K562 (cell line): ENCODE measurements around the gene KISS1R. TPM values are rescaled to one million over a fixed set of nuclear protein-coding genes. Genes with fewer than 3 reads are reported as not detected.

Experiments
- ATAC-seq: fragments of 200-7000 bp; cut with Tn5 transposase; 3 replicates; pipeline ENCODE4 v1.9.1; 2020; ENCODE audit warnings: moderate library complexity
- BruUV-seq: library from RNA; stranded (reverse); fragments of 400-500 nt; replicated peaks from 2 replicates; lab custom pipeline; 2021; lab: Mats Ljungman, UMichigan
- CTCF ChIA-PET: fragments of 300-600 bp; formaldehyde crosslinking; extraction: SDS; loops from one replicate; lab custom pipeline; 2021; ENCODE audit warnings: low intra/inter-chr PET ratio; lab: Yijun Ruan, JAX
- POLR2A ChIA-PET: fragments of 300-600, 350-650 bp; sonication (Branson Sonifier 250); formaldehyde crosslinking; extraction: SDS; loops from one replicate; lab custom pipeline; 2021; ENCODE audit warnings: antibody characterized with exemption, inconsistent platforms; lab: Yijun Ruan, JAX
- DNase-seq, 4 experiments: peaks; one replicate each; pipeline versions ENCODE4 v3.0.0 to v3.0.0-alpha.2; 2011 to 2018; ENCODE audit warnings: low spot score in 3 of 4, mixed read lengths in 3 of 4; ENCODE audit errors: extremely low read depth in 1 of 4
- FAIRE-seq: peaks from 2 replicates; lab custom pipeline; 2011; peaks lifted over from hg19 to GRCh38; lab: Jason Lieb, UNC
- H2AFZ ChIP-seq: 2 replicates; pipeline ENCODE4 v1.6.0; 2011; ENCODE audit warnings: low read depth, low read length, control low read depth, inconsistent platforms
- H3K27ac ChIP-seq: fragments of 200-600 bp; 3 replicates; pipeline ENCODE4 v1.8.0; 2011; ENCODE audit warnings: low read depth, mild to moderate bottlenecking, control low read depth, inconsistent platforms, low read length, moderate library complexity, mixed read lengths; ENCODE audit errors: extremely low read depth
- H3K27me3 ChIP-seq, 2 experiments: fragments of 300-600 bp in 1 of 2; 2 replicates in 1 of 2; 3 replicates in 1 of 2; pipeline versions ENCODE4 v1.6.0 to v1.8.0; 2011; ENCODE audit warnings: inconsistent platforms in 2 of 2, low read length in 2 of 2, mild to moderate bottlenecking in 1 of 2, mixed read lengths in 1 of 2, moderate library complexity in 1 of 2; ENCODE audit not compliant: control insufficient read depth in 2 of 2, insufficient read depth in 2 of 2
- H3K36me3 ChIP-seq: fragments of 300-600 bp; 3 replicates; pipeline ENCODE4 v1.8.0; 2011; ENCODE audit warnings: mild to moderate bottlenecking, low read length, inconsistent platforms; ENCODE audit not compliant: control insufficient read depth, insufficient read depth
- H3K4me1 ChIP-seq, 2 experiments: fragments of 200-600 bp in 1 of 2; replicated peaks in 1 of 2; 2 replicates in 1 of 2; 3 replicates in 1 of 2; pipeline versions ENCODE4 v1.5.1 to v1.8.0; 2011; ENCODE audit warnings: inconsistent platforms in 2 of 2, low read length in 2 of 2, mild to moderate bottlenecking in 1 of 2, mixed read lengths in 1 of 2, moderate library complexity in 1 of 2; ENCODE audit not compliant: control insufficient read depth in 2 of 2, insufficient read depth in 2 of 2
- H3K4me2 ChIP-seq: 2 replicates; pipeline ENCODE4 v1.6.1; 2011; ENCODE audit warnings: low read length, control low read depth, inconsistent platforms, mixed read lengths; ENCODE audit not compliant: insufficient read depth
- H3K4me3 ChIP-seq: fragments of 200-600 bp; sonication (generic), shearing (Covaris generic); 2 replicates; pipeline ENCODE4 v1.5.1; 2016; ENCODE audit warnings: control low read depth, inconsistent platforms
- H3K79me2 ChIP-seq: fragments of 200-600 bp; 3 replicates; pipeline ENCODE4 v1.8.0; 2011; ENCODE audit warnings: low read length, inconsistent platforms; ENCODE audit not compliant: control insufficient read depth, insufficient read depth
- H3K9ac ChIP-seq, 2 experiments: 2 replicates each; pipeline versions ENCODE4 v1.6.0 to v1.6.1; 2011; ENCODE audit warnings: low read depth in 2 of 2, low read length in 2 of 2, control low read depth in 1 of 2, inconsistent platforms in 1 of 2, mild to moderate bottlenecking in 1 of 2, mixed read lengths in 1 of 2; ENCODE audit not compliant: insufficient read depth in 1 of 2
- H3K9me1 ChIP-seq: one replicate; pipeline ENCODE4 v1.6.0; 2011; ENCODE audit warnings: inconsistent platforms, mild to moderate bottlenecking, low read length, moderate library complexity; ENCODE audit not compliant: control insufficient read depth, insufficient read depth
- H3K9me3 ChIP-seq: replicated peaks from 2 replicates; pipeline ENCODE4 v1.5.1; 2011; ENCODE audit warnings: low read depth, low read length, inconsistent platforms; ENCODE audit not compliant: control insufficient read depth, insufficient read depth
- H4K20me1 ChIP-seq: replicated peaks from 2 replicates; pipeline ENCODE4 v1.6.1; 2011; ENCODE audit warnings: low read length, inconsistent platforms, mixed read lengths; ENCODE audit not compliant: control insufficient read depth, insufficient read depth
- CC2D1A ChIP-seq: fragments of 450-650 bp; IDR thresholded peaks from 2 replicates; pipeline ENCODE4 v1.6.1; 2017; ENCODE audit warnings: mild to moderate bottlenecking
- EGR1 ChIP-seq: fragments of 450-650 bp; conservative IDR thresholded peaks from 2 replicates; pipeline ENCODE4 v1.6.1; 2017; ENCODE audit warnings: mild to moderate bottlenecking
- HCFC1 ChIP-seq: IDR thresholded peaks from 2 replicates; pipeline ENCODE4 v1.6.1; 2012; ENCODE audit warnings: low read depth, low read length, improper control_type of control experiment
- HMG20A ChIP-seq: fragments of 450-650 bp; formaldehyde crosslinking; conservative IDR thresholded peaks from 2 replicates; pipeline ENCODE4 v1.4.0; 2020; ENCODE audit warnings: mild to moderate bottlenecking, mixed read lengths
- NFRKB ChIP-seq: fragments of 450-650 bp; IDR thresholded peaks from 2 replicates; pipeline ENCODE4 v1.6.1; 2016; ENCODE audit warnings: low read depth
- POLR2G ChIP-seq: fragments of 200-400 bp; formaldehyde crosslinking; IDR thresholded peaks from 2 replicates; pipeline ENCODE4 v1.6.1; 2017; ENCODE audit warnings: low read depth, mild to moderate bottlenecking, antibody characterized with exemption, low read length, moderate library complexity
- RBM14 ChIP-seq: fragments of 200-400 bp; formaldehyde crosslinking; IDR thresholded peaks from 2 replicates; pipeline ENCODE4 v1.6.1; 2018; ENCODE audit warnings: low read depth, mild to moderate bottlenecking, low read length, moderate library complexity, borderline replicate concordance; ENCODE audit not compliant: insufficient read depth
- RBM22 ChIP-seq: fragments of 200-400 bp; formaldehyde crosslinking; IDR thresholded peaks from 2 replicates; pipeline ENCODE4 v1.6.1; 2018; ENCODE audit warnings: low read length, low read depth; ENCODE audit not compliant: poor library complexity, severe bottlenecking
- SOX6 ChIP-seq: fragments of 450-650 bp; IDR thresholded peaks from 2 replicates; pipeline ENCODE4 v1.6.1; 2014; ENCODE audit warnings: mild to moderate bottlenecking
- TBP ChIP-seq: optimal IDR thresholded peaks from 2 replicates; pipeline ENCODE3; 2011; ENCODE audit warnings: low read depth, low read length, improper control_type of control experiment
- ZKSCAN8 ChIP-seq: fragments of 200-800 bp; sonication (Bioruptor generic); IDR thresholded peaks from 2 replicates; pipeline ENCODE4 v1.6.1; 2016; ENCODE audit warnings: missing genetic modification characterization, missing compliant biosample characterization
- ZNF764 ChIP-seq: fragments of 250-450 bp; sonication (Bioruptor Pico); IDR thresholded peaks from 2 replicates; pipeline ENCODE4 v1.4.0; 2020; ENCODE audit warnings: low read depth, mild to moderate bottlenecking, moderate library complexity
- WGBS: fragments of 100-300 bp; shearing (Covaris generic); methylation state at CpG from one replicate; pipeline ENCODE4 v1.1.6; 2016; ENCODE audit warnings: low coverage, mixed read lengths; ENCODE audit not compliant: insufficient coverage; ENCODE audit errors: missing lambda C conversion rate; 5-methylcytosine and 5-hydroxymethylcytosine counted together
- in situ Hi-C: fragments of 300-500 bp; cut with MboI; formaldehyde crosslinking; loops from 4 replicates; pipeline ENCODE4 v1.15.0; 2018; ENCODE audit warnings: inconsistent platforms, mixed read lengths
- intact Hi-C: fragments of 100-400 bp; cut with micrococcal nuclease; formaldehyde crosslinking; loops from 2 replicates; pipeline ENCODE4 v1.14.2; 2022
- polyA plus RNA-seq, 8 experiments: library from polyadenylated mRNA; depleted of rRNA in 4 of 8; stranded (reverse) in 5 of 8; unstranded in 3 of 8; fragments of >200 nt; fragmentation: Nextera tagmentation in 2 of 8; fragmentation: Illumina TruSeq in 1 of 8; extraction: Ambion mirVana in 2 of 8; extraction: Trizol in 1 of 8; gene quantifications; 2 replicates each; pipeline versions ENCODE4 v1.2.1 to v1.2.3, GENCODE V29; 2011 to 2014; ENCODE audit warnings: inconsistent platforms in 1 of 8, missing spikeins in 1 of 8
- total RNA-seq, 7 experiments: library from RNA; depleted of rRNA in 6 of 7; stranded (reverse); fragments of >200 nt in 6 of 7; fragmentation: Illumina TruSeq in 2 of 7; extraction: Trizol in 2 of 7; gene quantifications; 2 replicates each; pipeline versions ENCODE4 v1.2.1 to v1.2.3, GENCODE V29; 2011 to 2021; ENCODE audit warnings: low replicate concordance in 1 of 7
- TF ChIP-seq, protein P1 (sequence below): fragments of 200-800 bp; sonication (Bioruptor generic); IDR thresholded peaks from 2 replicates; pipeline ENCODE4 v1.6.1; 2017; ENCODE audit warnings: missing genetic modification characterization, missing compliant biosample characterization
- TF ChIP-seq, protein P2 (sequence below): conservative IDR thresholded peaks from 2 replicates; pipeline ENCODE4 v1.6.1; 2011; ENCODE audit warnings: low read depth, mild to moderate bottlenecking, low read length; ENCODE audit not compliant: control insufficient read depth

Gene KISS1R
- total and polyA plus RNA-seq, 9 of the 15 experiments (the other 6 are each of a cell fraction or from before 2014, with no cell fraction given), result 0.37 to 39.4 (median 2.0) TPM

DNA sequence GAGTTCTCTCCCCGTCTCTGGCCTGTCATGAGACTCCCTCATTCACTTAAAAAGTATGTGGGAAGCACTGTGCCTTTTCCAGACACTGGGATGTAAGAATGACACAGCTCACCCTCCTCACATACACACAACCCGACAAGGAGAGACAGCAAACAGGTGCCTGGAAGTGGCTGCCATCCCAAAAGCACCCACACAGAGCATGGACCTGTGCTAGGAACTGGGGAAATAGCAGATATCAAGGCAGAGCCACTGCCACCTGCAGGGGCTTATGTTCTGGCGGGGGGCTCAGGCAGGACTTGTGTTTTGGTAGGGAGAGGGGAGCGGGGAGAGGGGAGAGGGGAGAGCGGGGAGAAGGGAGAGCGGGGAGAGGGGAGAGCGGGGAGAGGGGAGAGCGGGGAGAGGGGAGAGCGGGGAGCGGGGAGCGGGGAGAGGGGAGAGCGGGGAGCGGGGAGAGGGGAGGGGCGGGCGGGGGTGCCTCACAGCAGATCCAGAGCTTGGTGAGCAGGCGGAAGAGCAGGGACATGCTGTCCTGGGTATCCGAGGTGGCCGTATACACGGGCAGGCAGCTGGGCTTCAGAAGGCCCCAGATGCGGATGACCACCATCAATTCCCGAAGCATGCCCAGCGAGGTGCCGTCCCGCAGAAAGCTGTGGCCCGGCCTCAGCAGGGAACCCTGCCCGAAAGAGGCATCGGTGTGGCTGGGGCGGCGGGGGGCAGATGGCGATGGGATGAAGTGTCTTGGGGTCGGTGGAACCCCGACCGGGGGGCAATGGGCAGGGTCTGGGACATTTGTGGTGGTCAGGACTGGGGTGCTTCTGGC, 45.5 kb upstream of the KISS1R start (continued):
- TF ChIP-seq POLR2G, result peak; percentile 72; the same call in 1 of the 2 replicates

GRCh38 chr19:872266-872951, 44.7 kb upstream of the KISS1R start:
- intact Hi-C loops, result no loop called here
- no TSS peak for BruUV-seq
- Histone ChIP-seq H3K4me3 (0 out of 2 replicates have a peak overlapping the region, but pooled peaks have one; percentile 8), H4K20me1 (no peaks in the 10 kb centered on the region; the same call in 1 of the 2 replicates), H3K9me1 (no peaks in the 10 kb centered on the region), H3K9ac (0 out of 4 replicates have a peak overlapping the region, but pooled peaks of 1 of the 2 experiments have one; percentile 36), H3K27ac (peak overlapping the region; percentile 66; the same call in 1 of the 3 replicates), H3K36me3 (peaks cover 83% of the 10 kb centered on the region; the same call in 2 of the 3 replicates), H3K9me3 (no peaks in the 10 kb centered on the region), H3K27me3 (no peaks in the 10 kb centered on the region), H3K79me2 (no peaks in the 10 kb centered on the region), H3K4me2 (no peak overlapping the region), H3K4me1 (peaks cover 16 to 74% of the 10 kb centered on the region in 2 experiments), H2AFZ (no peak overlapping the region)
- ATAC-seq (peak; percentile 94), FAIRE-seq (peak; percentile 95), DNase-seq (peak; percentile 76 to 95 (median 81))
- POLR2A ChIA-PET, result interaction anchor here (2.0 kb wide), 1 partner anchor 35 kb away, joined by 7 read pairs; no protein-coding TSS in a partner anchor
- CTCF ChIA-PET, result no interaction called here
- WGBS, result 31% methylated on average over 19 of the region's 27 CpGs
- in situ Hi-C loops, result no loop called here
- TF ChIP-seq, protein P1, sequence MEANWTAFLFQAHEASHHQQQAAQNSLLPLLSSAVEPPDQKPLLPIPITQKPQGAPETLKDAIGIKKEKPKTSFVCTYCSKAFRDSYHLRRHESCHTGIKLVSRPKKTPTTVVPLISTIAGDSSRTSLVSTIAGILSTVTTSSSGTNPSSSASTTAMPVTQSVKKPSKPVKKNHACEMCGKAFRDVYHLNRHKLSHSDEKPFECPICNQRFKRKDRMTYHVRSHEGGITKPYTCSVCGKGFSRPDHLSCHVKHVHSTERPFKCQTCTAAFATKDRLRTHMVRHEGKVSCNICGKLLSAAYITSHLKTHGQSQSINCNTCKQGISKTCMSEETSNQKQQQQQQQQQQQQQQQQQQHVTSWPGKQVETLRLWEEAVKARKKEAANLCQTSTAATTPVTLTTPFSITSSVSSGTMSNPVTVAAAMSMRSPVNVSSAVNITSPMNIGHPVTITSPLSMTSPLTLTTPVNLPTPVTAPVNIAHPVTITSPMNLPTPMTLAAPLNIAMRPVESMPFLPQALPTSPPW, result peak; percentile 83
- TF ChIP-seq CC2D1A (no peak), RBM22 (peak; percentile 85), HMG20A (no peak), TBP (no peak), RBM14 (no peak), ZNF764 (no peak), EGR1 (peak; percentile 13; the same call in 1 of the 2 replicates), ZKSCAN8 (CRISPR knock-in tag) (no peak), HCFC1 (no peak), SOX6 (no peak), NFRKB (no peak)
- TF ChIP-seq, protein P2, sequence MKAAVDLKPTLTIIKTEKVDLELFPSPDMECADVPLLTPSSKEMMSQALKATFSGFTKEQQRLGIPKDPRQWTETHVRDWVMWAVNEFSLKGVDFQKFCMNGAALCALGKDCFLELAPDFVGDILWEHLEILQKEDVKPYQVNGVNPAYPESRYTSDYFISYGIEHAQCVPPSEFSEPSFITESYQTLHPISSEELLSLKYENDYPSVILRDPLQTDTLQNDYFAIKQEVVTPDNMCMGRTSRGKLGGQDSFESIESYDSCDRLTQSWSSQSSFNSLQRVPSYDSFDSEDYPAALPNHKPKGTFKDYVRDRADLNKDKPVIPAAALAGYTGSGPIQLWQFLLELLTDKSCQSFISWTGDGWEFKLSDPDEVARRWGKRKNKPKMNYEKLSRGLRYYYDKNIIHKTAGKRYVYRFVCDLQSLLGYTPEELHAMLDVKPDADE, result no peak
